K562 (cell line): Measurements from ENCODE around the gene HRH3. TPM values are rescaled to one million over a fixed set of nuclear protein-coding genes. Genes with fewer than 3 reads are reported as not detected.

Experiments
- ATAC-seq: fragments of 200-7000 bp; cut with Tn5 transposase; 3 replicates; pipeline ENCODE4 v1.9.1; 2020; ENCODE audit warnings: moderate library complexity
- BruUV-seq: library from RNA; stranded (reverse); fragments of 400-500 nt; replicated peaks from 2 replicates; lab custom pipeline; 2021; lab: Mats Ljungman, UMichigan
- CTCF ChIA-PET: fragments of 300-600 bp; formaldehyde crosslinking; extraction: SDS; loops from one replicate; lab custom pipeline; 2021; ENCODE audit warnings: low intra/inter-chr PET ratio; lab: Yijun Ruan, JAX
- POLR2A ChIA-PET: fragments of 300-600, 350-650 bp; sonication (Branson Sonifier 250); formaldehyde crosslinking; extraction: SDS; loops from one replicate; lab custom pipeline; 2021; ENCODE audit warnings: antibody characterized with exemption, inconsistent platforms; lab: Yijun Ruan, JAX
- DNase-seq, 4 experiments: peaks; one replicate each; pipeline versions ENCODE4 v3.0.0 to v3.0.0-alpha.2; 2011 to 2018; ENCODE audit warnings: low spot score in 3 of 4, mixed read lengths in 3 of 4; ENCODE audit errors: extremely low read depth in 1 of 4
- FAIRE-seq: peaks from 2 replicates; lab custom pipeline; 2011; peaks lifted over from hg19 to GRCh38; lab: Jason Lieb, UNC
- H2AFZ ChIP-seq: 2 replicates; pipeline ENCODE4 v1.6.0; 2011; ENCODE audit warnings: low read depth, low read length, control low read depth, inconsistent platforms
- H3K27ac ChIP-seq: fragments of 200-600 bp; 3 replicates; pipeline ENCODE4 v1.8.0; 2011; ENCODE audit warnings: low read depth, mild to moderate bottlenecking, control low read depth, inconsistent platforms, low read length, moderate library complexity, mixed read lengths; ENCODE audit errors: extremely low read depth
- H3K27me3 ChIP-seq, 2 experiments: fragments of 300-600 bp in 1 of 2; 2 replicates in 1 of 2; 3 replicates in 1 of 2; pipeline versions ENCODE4 v1.6.0 to v1.8.0; 2011; ENCODE audit warnings: inconsistent platforms in 2 of 2, low read length in 2 of 2, mild to moderate bottlenecking in 1 of 2, mixed read lengths in 1 of 2, moderate library complexity in 1 of 2; ENCODE audit not compliant: control insufficient read depth in 2 of 2, insufficient read depth in 2 of 2
- H3K36me3 ChIP-seq: fragments of 300-600 bp; 3 replicates; pipeline ENCODE4 v1.8.0; 2011; ENCODE audit warnings: mild to moderate bottlenecking, low read length, inconsistent platforms; ENCODE audit not compliant: control insufficient read depth, insufficient read depth
- H3K4me1 ChIP-seq, 2 experiments: fragments of 200-600 bp in 1 of 2; replicated peaks in 1 of 2; 2 replicates in 1 of 2; 3 replicates in 1 of 2; pipeline versions ENCODE4 v1.5.1 to v1.8.0; 2011; ENCODE audit warnings: inconsistent platforms in 2 of 2, low read length in 2 of 2, mild to moderate bottlenecking in 1 of 2, mixed read lengths in 1 of 2, moderate library complexity in 1 of 2; ENCODE audit not compliant: control insufficient read depth in 2 of 2, insufficient read depth in 2 of 2
- H3K4me2 ChIP-seq: 2 replicates; pipeline ENCODE4 v1.6.1; 2011; ENCODE audit warnings: low read length, control low read depth, inconsistent platforms, mixed read lengths; ENCODE audit not compliant: insufficient read depth
- H3K4me3 ChIP-seq: fragments of 200-600 bp; sonication (generic), shearing (Covaris generic); 2 replicates; pipeline ENCODE4 v1.5.1; 2016; ENCODE audit warnings: control low read depth, inconsistent platforms
- H3K79me2 ChIP-seq: fragments of 200-600 bp; 3 replicates; pipeline ENCODE4 v1.8.0; 2011; ENCODE audit warnings: low read length, inconsistent platforms; ENCODE audit not compliant: control insufficient read depth, insufficient read depth
- H3K9ac ChIP-seq, 2 experiments: 2 replicates each; pipeline versions ENCODE4 v1.6.0 to v1.6.1; 2011; ENCODE audit warnings: low read depth in 2 of 2, low read length in 2 of 2, control low read depth in 1 of 2, inconsistent platforms in 1 of 2, mild to moderate bottlenecking in 1 of 2, mixed read lengths in 1 of 2; ENCODE audit not compliant: insufficient read depth in 1 of 2
- H3K9me1 ChIP-seq: one replicate; pipeline ENCODE4 v1.6.0; 2011; ENCODE audit warnings: inconsistent platforms, mild to moderate bottlenecking, low read length, moderate library complexity; ENCODE audit not compliant: control insufficient read depth, insufficient read depth
- H3K9me3 ChIP-seq: replicated peaks from 2 replicates; pipeline ENCODE4 v1.5.1; 2011; ENCODE audit warnings: low read depth, low read length, inconsistent platforms; ENCODE audit not compliant: control insufficient read depth, insufficient read depth
- H4K20me1 ChIP-seq: replicated peaks from 2 replicates; pipeline ENCODE4 v1.6.1; 2011; ENCODE audit warnings: low read length, inconsistent platforms, mixed read lengths; ENCODE audit not compliant: control insufficient read depth, insufficient read depth
- HMBOX1 ChIP-seq: sonication (generic); IDR thresholded peaks from 2 replicates; pipeline ENCODE4 v1.6.1; 2016
- POLR2G ChIP-seq: fragments of 200-400 bp; formaldehyde crosslinking; IDR thresholded peaks from 2 replicates; pipeline ENCODE4 v1.6.1; 2017; ENCODE audit warnings: low read depth, mild to moderate bottlenecking, antibody characterized with exemption, low read length, moderate library complexity
- ZFPM2 ChIP-seq: fragments of 250-450 bp; sonication (Bioruptor Pico); IDR thresholded peaks from 2 replicates; pipeline ENCODE4 v1.5.1; 2022; ENCODE audit warnings: mild to moderate bottlenecking
- WGBS: fragments of 100-300 bp; shearing (Covaris generic); methylation state at CpG from one replicate; pipeline ENCODE4 v1.1.6; 2016; ENCODE audit warnings: low coverage, mixed read lengths; ENCODE audit not compliant: insufficient coverage; ENCODE audit errors: missing lambda C conversion rate; 5-methylcytosine and 5-hydroxymethylcytosine counted together
- in situ Hi-C: fragments of 300-500 bp; cut with MboI; formaldehyde crosslinking; loops from 4 replicates; pipeline ENCODE4 v1.15.0; 2018; ENCODE audit warnings: inconsistent platforms, mixed read lengths
- intact Hi-C: fragments of 100-400 bp; cut with micrococcal nuclease; formaldehyde crosslinking; loops from 2 replicates; pipeline ENCODE4 v1.14.2; 2022
- polyA plus RNA-seq, 8 experiments: library from polyadenylated mRNA; depleted of rRNA in 4 of 8; stranded (reverse) in 5 of 8; unstranded in 3 of 8; fragments of >200 nt; fragmentation: Nextera tagmentation in 2 of 8; fragmentation: Illumina TruSeq in 1 of 8; extraction: Ambion mirVana in 2 of 8; extraction: Trizol in 1 of 8; gene quantifications; 2 replicates each; pipeline versions ENCODE4 v1.2.1 to v1.2.3, GENCODE V29; 2011 to 2014; ENCODE audit warnings: inconsistent platforms in 1 of 8, missing spikeins in 1 of 8
- total RNA-seq, 7 experiments: library from RNA; depleted of rRNA in 6 of 7; stranded (reverse); fragments of >200 nt in 6 of 7; fragmentation: Illumina TruSeq in 2 of 7; extraction: Trizol in 2 of 7; gene quantifications; 2 replicates each; pipeline versions ENCODE4 v1.2.1 to v1.2.3, GENCODE V29; 2011 to 2021; ENCODE audit warnings: low replicate concordance in 1 of 7

Gene HRH3
- total and polyA plus RNA-seq, 9 of the 15 experiments (the other 6 are each of a cell fraction or from before 2014, with no cell fraction given): not detected

GRCh38 chr20:62203378-62204030 lies 16.6 kb downstream of the HRH3 start:
- 86% methylated on average over 22 of the region's 22 CpGs for WGBS
- Histone ChIP-seq H3K27me3 (no peaks in the 10 kb centered on the region), H3K4me1 (peaks cover 1 to 16% of the 10 kb centered on the region in 2 experiments; a peak in 3 of 5 replicates), H3K9me1 (no peaks in the 10 kb centered on the region), H3K79me2 (no peaks in the 10 kb centered on the region)
- CTCF ChIA-PET: no interaction called here
- no peak for ATAC-seq
- no peak for FAIRE-seq
- TF ChIP-seq POLR2G: peak; percentile 28; the same call in 1 of the 2 replicates
- no peak for TF ChIP-seq ZFPM2
- TF ChIP-seq, all 486 proteins: peak for 1
- BruUV-seq: no TSS peak
- Histone ChIP-seq H3K36me3 (peaks cover 43% of the 10 kb centered on the region; the same call in 2 of the 3 replicates), H3K4me3 (no peak overlapping the region), H3K9me3 (no peaks in the 10 kb centered on the region), H4K20me1 (no peaks in the 10 kb centered on the region), H2AFZ (no peak overlapping the region), H3K4me2 (no peak overlapping the region), H3K27ac (no peak overlapping the region), H3K9ac (no peak overlapping the region)
- intact Hi-C loops: no loop called here
- POLR2A ChIA-PET: interaction anchor here (0.6 to 0.9 kb wide), 3 partner anchors 20 to 237 kb away, joined by 3 read pairs; no protein-coding TSS in a partner anchor
- DNase-seq: no peak
- in situ Hi-C loops: no loop called here

DNA sequence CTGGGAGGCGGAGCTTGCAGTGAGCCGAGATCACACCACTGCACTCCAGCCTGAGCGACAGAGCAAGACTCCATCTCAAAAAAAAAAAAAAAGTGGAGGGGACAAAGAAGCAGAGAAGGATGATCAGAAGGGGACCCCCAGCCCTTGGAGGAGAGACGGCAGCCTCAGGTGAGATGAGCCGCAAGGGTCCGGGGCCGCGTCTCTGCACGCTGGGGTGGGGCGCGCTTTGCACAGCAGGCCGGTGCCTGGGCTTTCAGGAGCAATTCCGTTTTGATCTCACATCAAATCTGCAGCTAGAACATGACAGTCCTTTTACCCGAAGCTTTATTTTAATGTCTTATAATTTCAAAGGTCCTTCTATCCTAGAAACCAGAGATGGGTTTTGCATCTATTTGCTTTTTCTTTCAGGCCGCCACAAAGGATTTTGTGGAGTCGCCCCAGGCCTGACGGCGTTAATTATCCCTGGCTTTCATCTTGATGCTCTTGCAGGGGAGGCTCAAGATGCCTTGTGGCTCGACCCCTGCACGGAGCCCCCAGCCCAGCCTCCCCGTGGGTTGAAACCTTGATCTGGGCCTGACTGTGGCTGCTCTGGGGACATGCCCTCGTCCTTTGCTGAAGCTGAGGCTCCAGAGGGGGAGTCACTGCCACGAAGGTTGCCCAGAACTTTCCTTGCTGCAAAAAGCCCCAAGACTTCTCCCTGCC lies 17.3 kb downstream of the HRH3 start:
- ChIA-PET POLR2A (interaction anchor here (0.6 to 0.9 kb wide), 3 partner anchors 21 to 237 kb away, joined by 3 read pairs; no protein-coding TSS in a partner anchor), CTCF (no interaction called here)
- H4K20me1 ChIP-seq: no peaks in the 10 kb centered on the region
- in situ Hi-C loops: no loop called here
- peaks cover 0 to 11% of the 10 kb centered on the region in 2 experiments; a peak in 1 of 5 replicates for H3K4me1 ChIP-seq
- H3K27me3 ChIP-seq: no peaks in the 10 kb centered on the region
- H3K36me3 ChIP-seq: peaks cover 50% of the 10 kb centered on the region; the same call in 2 of the 3 replicates
- no peak overlapping the region for H3K9ac ChIP-seq
- ATAC-seq (no peak), DNase-seq (no peak), FAIRE-seq (no peak)
- no peak overlapping the region for H3K4me3 ChIP-seq
- BruUV-seq: TSS peak; percentile 51
- no peaks in the 10 kb centered on the region for H3K9me1 ChIP-seq
- WGBS: 86% methylated on average over 14 of the region's 23 CpGs
- intact Hi-C loops: no loop called here
- no peaks in the 10 kb centered on the region for H3K9me3 ChIP-seq
- no peak for TF ChIP-seq HMBOX1
- TF ChIP-seq POLR2G: peak; percentile 20; the same call in 1 of the 2 replicates
- no peaks in the 10 kb centered on the region for H3K79me2 ChIP-seq
- no peak overlapping the region for H3K27ac ChIP-seq
- H3K4me2 ChIP-seq: no peak overlapping the region
- no peak overlapping the region for H2AFZ ChIP-seq
